Left renal cortex interstitium (tissue), 4 donors: ENCODE data around the gene MAML1. TPM values are rescaled to one million over a fixed set of nuclear protein-coding genes. Genes with fewer than 3 reads are reported as not detected.

Source experiments
- DNase-seq, 4 donors: peaks; one replicate each; pipeline ENCODE4 v3.0.0-alpha.2; 2013; ENCODE audit warnings: low read depth in 4 of 4, low spot score in 2 of 4, missing footprints in 1 of 4
- polyA plus RNA-seq, 4 donors: library from polyadenylated mRNA; unstranded; fragments of 120-200 nt; gene quantifications; one replicate each; pipeline ENCODE4 v1.2.1, GENCODE V29; 2013; ENCODE audit not compliant: insufficient read length in 4 of 4

Gene MAML1
- polyA plus RNA-seq, 4 donors, result 35.7 to 55.3 (median 42.8) TPM

DNA sequence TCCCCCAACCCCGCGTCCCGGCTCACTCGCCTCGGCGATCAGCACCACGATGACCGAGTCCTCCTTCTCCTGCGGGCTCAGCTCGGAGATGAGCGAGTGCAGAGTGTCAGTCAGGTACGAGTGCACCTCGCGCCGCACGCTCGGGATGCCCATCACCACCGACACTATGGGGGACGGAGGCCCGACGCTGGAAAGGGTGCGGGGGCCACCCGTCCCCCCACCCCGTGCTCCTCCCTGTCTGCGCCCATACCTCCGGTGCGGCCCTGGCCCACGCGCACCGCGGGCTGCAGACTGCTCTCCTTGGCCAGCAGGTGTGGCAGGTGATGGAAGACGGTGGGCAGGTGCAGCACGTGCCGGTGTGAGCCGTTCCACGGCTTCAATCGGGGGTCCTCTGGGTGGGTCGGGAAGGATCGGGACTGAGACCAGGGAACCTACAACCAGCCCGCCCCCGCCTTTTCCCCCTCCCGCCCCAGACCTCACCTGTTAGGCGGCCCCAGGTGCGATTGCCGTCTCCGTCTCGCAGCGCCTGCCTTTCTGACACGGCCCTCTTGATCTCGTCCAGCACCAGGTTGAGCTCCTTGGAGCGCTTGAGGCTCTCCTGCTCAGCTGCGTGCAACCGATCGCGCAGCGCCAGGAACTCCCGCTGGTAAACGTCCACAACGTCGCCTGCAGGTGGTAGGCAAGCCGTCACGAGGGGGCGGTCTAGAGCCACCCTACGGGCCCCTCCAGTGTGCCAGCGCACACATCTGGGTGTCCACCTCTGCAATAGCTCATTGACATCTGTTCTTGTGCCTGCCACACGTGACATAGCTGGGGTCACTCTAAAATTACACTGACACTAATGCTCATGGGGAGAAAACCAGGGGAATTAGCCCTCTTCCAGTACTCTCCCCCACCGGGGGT, 68.9 kb downstream of the MAML1 start:
- no peak for DNase-seq

DNA sequence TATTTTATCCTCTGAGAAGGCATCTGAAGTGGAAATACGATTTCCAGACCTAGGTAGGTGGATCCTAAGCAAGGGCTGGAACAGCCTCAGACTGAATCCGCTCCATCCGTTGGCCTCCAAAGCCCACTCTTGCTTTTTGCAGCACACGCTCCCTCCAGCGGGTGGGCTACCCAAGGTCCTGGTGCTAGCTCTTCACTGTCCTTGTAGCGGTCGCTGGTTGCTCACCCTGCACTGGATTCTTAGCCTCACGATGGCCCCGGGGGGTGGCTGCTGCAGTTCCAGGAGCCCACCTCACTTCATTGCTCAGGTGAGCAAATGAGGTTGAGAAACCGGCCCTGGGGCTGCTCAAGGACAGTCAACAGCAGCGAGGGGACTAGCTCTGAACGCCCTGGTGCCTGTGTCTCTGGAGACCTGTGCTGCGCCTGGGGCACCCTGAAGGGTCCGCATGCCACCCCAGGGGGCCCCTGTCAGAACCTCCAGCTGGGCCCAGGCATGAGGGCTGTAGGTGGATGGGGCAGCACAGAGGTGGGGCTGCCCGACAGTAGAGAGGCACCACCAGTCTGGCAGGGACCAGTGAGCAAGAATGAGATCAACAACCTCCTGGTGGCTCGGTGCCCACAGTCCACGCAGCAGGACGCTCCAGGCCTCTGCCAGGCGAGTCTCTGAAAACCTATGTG, 69.7 kb downstream of the MAML1 start:
- DNase-seq, result no peak

DNA sequence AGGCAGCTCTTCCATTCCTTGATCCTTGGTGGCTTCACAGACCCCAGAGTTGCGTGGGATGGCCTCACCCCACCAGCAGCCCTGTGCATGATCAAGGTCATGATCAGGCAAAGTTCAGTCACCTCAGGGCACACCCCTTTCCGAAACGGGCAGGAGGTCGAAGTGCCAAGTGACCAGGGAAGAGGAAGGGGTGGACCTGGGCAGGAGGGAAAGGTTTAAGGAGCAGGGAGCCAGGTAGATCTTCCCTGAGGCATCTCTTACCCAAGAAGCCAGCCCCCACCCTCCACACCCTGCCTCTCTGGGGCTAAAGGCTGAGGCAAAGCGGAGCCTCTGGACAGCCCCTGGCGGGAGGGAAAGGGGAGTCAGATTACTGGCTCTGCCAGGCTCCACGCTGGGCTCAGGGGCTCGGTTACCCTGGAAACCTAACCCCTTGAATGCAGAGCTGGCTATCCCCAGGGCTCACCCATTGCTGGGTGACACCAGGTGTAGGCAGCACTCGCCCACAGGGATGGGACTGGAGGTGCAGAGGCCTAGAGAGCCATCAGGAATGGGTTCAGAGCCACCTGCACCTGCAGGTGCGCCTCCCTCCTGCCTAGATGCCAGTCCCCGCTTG, 70.4 kb downstream of the MAML1 start:
- DNase-seq, result no peak

DNA sequence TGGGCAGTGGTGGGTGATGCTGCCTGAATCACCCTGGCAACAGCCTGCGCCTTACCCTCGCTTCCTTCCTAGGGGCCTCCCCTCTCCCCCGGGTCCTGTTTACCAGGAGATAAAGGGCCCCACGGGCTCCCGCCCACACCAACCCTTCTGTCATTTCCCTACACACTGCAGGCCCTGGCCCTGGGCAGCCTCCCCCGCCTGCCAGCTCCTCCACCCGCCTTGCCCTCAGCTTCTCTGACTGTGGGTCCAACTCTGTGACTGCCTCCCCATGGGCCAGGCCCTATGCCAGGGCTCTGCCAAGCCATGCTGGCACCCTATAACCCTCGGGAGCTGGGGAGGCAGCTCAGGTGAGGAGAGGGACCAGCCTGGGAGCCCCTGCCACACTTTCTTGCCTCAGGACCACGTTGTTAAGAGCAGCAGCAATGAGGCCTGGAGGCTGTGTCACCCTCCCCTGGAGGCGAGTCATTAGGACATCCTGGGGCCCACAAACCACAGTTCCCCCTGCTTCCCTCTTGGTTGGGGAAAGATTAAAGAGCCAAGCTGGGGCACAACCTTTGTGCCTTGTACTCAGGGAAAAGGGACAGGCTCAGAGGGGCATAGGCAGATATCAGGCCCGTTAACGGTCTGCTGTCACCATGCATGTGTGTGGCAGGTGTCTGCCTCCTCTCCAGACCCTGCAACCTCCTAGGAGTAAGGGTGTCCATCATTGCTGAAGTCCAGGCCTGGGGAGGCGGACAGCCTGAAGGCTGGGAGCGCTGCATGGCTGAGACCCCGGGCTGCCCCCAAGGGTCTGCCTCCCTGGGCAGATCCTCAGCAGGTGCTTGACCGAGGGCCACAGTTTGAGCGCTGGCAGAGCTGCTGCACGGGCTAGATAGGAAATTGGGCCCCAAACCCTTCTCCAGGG, 71.3 kb downstream of the MAML1 start:
- no peak for DNase-seq

DNA sequence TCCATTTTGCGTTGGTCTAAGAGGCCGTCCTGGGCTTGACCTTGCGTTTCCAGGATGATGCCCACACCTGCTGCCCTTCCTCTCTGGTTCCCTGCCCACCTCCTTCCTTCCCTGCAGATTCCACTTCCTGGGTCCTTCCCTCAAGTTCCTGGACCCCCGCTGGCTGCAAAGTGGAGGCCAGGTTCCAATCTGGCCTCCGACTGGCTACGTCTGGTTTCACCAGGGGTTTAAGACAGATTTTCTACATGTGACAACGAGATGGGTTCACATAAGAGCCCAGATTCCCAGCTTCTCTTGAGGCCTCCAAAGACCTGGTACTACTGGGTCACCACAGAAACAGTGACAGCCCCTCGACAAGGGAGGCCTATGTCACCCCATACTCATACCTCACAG, 71.9 kb downstream of the MAML1 start:
- no peak for DNase-seq

DNA sequence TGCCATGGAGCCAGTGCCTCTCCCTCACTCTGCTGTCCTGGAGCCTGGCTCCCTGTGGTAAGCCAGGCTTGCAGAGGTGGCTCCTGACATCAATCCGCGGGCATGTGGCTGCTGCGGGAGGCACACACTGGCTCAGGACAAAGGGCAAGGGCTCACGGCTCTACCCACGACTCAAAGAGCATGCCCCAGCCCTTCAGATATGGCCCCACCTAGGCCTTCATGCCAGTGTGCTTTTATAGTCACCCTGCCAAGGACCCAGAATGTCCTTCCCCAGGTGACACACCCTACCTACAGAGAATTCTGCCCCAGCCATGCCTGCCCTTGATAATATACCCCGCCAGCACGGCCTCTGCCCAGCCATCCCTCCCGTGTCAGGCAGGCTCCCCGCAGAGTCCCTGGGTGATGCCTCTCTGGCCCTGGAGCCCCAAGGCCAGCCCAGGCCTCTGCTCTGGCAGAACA, 72.5 kb downstream of the MAML1 start:
- DNase-seq, result no peak

DNA sequence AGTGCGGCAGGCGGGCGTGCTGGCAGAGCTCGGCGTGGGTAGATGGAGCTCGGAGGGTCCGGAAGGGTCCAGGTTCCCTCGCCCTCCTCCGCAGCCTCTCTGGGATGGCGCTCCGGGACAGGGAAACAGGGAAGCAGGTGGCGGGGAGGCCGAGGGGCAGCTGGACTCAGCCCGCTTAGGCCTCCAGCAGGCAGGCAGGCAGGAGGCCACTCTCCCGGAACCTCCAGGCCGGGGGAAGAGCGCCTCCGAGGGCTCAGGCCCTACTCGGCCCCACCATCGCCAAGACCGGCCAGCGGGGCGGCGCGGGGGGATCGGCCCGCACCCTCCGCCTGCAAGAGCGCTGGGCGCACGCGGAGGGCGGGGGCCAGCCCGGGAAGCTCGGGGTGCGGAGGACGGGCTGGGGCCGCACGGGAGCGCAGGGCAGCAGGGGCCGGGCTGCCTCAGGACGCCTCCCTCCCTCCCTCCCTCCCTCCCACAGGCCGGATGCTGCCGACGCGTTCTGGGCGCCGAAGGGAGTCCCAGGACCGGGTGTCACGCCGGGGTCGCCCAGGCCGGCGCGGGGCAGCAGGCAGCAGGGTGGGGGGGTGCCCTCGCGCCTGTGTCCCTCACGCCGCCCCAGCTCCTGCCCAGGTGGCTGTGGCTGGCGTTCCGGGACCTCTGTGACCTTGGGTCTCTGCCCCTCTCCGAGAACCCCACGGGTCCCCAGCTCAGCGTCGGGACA, 73.1 kb downstream of the MAML1 start:
- DNase-seq, result no peak

DNA sequence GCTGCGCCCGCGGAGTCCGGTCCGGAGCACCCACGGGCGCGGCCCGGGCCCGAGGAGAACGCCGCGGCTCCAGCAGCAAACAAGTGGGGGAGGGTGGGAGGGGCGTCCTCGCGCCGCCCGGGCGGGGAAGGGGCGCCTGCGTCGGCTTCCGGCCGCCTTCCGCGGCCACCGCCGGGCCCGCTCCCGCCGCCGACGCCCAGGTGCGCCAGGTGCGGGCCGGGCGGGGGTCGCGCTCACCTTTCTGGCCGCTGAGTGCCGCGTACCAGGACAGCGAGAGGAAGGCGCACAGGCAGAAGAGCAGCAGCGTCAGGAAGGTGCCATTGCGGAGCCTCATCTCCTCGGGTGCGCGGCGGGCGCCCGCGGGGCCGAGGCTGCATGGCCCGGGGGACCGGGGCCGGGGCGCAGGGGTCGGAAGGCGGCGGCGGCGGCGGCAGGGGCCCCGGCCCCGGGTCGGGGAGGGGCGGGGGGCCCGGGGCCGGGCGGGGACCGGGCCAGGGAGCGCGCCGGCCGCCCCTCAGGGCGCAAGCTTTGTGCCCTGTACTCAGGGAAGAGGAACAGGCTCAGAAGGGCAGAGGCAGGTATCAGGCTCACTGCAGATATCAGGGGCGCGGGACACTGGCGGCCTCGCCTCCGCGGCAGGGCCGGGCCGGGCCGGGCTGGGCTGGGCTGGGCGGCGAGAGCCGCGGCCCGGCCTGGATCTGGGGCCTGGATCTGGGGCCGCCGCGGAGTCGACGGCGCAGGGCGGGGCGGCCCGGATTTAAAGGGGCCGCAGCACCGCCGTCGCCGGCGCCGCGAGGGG, 73.8 kb downstream of the MAML1 start, which contains the start of gene MGAT4B:
MGAT4B (minus strand) TSS at position 617 of the 799 bp plus-strand sequence; CDS start at position 334, 283 bp downstream.
- no peak for DNase-seq

DNA sequence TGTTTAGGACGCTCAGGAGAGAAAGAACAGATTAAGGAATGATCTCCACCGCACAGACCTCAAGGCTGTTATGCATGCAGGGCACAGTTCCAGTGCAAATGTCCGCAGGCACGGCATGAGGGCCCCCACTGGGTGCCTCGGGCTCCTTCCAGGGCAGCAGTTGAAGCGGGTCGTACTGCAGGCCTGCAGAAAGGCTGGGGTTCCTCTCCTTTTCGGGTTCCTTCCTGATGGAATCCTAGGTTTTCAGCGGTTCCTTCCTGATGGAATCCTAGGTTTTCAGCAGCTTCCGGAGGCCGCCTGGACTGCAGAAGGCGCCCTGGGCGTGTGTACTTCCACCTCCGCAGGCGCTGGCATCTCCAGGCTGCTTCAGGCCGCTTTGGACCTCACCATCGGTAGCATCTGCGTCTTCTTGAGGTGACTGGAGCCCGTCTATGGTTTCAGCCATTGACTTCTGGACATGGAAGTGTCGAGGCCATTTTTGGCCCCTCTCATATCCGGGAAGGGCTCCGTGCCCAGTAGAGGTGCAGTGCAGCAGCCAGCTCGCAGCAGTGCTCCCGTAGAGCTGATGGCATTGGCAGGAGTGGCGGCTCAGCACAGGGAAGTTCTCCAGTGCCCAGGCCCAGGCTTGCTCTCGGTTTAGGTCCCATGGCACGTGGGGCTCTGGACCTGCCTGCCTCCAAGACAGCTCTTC, 79.7 kb downstream of the MAML1 start:
- DNase-seq, result no peak

DNA sequence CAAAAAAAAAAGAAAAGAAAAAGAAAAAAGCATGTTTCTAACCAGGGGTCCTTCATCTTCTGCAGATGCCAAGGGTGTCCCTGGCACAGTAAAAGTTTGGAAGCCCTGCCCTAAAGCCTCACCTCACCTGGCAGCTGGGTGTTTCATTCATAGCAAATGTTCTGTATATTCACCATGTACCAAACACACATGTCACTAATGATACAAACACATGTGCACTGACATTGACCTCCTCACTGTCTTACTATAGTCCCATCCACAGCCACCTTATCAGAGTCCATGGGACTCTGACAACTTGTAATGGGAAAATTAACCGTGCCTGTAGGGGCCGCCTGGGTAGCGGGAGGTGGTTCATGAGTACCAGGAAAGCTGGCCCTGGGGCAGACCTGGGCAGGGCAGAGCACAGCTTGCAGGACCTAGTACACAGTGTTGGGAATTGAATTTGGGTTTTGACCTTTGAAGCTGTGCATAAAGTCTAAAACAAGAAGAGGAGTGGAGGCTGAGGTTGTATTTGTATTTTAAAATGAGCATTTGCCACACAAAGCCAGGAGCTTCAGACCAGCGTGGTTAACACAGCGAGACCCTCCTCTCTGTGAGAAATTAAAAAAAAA, 80.5 kb downstream of the MAML1 start:
- no peak for DNase-seq

DNA sequence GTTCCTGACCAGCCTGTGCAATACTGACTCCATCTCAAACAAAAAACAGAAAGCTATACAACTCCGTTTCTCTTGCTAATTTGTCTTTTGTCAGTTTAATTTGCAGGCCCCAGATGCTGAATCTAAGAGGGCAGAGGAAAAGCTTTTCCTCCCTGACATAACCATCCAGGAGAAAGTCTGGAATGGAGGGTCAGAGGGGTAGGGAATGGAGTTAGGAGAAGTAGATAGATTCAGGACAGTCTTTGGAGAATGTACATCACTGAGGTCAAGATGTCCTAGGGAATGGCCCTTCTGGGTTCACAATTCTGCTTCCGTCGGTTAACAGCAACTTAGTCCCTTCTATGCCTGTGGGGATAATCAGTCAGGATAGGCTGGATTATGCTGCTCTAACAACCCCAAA, 81.5 kb downstream of the MAML1 start:
- DNase-seq, result no peak

DNA sequence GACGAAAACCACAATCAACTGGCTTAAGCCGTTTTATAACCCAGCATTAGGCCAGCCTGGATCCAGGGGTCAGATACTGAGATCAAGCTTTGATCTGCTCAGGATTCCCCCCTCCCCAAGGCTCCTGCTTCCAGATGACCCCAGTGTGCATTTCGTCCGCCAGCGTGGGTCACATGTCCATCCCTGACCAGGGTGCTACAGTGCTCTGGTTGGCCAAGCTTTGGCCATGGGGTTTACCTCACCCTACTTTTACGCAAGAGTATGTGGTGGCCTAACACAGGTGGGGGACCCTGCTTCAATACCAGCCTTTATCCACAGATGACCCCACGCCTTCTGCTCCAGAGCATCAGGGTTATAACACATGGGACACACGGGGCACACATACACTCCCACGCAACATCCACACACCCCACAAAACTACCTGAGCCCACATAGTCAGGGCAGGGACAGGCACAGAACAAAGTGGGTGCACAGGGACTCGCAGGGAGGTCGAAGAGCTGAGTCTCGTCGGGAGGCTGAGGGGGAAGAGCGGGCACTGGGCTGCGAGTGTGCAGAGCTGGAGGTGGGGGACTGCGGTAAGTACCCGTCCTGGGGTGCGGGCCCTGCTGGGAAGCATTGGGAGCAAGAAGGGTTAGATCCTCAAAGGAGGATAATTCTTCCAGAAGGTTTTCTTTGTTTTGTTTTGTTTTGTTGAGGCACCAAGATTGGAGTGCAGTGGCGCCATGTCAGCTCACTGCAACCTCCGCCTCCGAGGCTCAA, 83.0 kb downstream of the MAML1 start:
- no peak for DNase-seq

DNA sequence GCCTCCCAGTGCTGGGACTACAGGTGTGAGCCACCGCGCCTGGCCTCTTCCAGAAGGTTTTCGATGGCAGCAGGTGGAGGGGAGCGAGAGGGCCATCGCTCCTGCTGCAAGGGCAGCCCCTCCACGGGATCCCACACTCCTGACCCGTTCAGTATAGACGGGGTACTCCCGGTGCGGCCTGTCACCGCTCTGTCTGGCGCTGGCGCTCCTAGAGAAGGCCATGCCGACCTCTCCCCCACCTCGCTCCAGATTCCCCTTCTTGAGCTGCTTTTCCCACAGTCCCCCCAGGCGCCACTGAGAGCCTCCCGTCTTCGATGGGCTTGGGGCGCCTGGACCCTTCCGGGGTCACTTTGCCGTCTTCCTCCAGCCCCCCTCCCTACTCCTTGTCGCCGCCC, 83.8 kb downstream of the MAML1 start:
- DNase-seq, result no peak

DNA sequence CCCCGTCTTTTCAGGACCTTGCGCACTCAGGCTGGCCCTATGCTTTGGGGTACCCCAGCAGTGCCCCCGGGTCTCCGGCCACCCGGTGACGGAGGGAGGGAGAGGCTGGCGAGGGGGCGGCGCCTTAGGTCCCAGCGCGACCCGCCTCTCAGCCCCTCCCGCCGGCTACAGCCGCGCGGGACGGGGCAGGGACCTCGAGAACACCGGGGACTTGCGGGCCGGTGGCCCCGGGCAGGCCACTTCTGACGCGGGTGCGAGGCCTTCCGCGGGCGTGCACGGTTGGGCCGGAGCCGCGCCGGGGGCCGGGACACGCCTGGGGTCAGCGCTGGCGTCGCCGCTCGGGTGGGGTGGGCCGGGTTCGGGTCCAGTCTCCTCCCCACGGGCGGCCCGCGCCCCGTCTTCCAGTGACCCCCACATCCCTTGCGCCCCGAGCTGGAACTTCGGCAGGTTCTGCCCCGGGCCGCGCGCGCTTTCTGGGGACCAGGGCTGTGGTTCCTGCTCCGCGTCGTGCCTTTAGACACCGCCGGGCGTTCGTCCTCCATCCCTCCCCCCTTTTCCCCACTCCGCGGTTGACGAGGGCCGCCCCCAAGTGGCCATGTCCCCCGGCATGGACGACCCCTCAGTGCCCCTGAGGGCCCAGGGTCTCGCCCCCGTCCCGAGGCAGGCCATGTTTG, 84.3 kb downstream of the MAML1 start:
- no peak for DNase-seq

DNA sequence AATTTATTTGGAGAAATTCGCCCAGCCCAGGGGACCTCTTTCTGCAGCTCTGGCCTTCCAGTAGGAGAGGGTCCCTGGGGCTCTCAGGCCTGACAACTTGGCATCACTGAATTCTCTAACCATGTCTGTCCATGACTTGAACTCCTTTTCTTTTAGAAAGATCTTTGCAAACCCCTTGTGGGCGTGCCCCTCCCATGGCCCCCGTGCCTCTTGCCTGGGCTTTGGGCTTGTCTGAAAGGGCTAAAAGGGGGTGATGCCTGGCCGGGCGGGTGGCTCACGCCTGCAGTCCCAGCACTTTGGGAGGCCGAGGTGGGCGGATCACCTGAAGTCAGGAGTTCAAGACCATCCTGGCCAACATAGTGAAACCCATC, 84.8 kb downstream of the MAML1 start:
- no peak for DNase-seq

DNA sequence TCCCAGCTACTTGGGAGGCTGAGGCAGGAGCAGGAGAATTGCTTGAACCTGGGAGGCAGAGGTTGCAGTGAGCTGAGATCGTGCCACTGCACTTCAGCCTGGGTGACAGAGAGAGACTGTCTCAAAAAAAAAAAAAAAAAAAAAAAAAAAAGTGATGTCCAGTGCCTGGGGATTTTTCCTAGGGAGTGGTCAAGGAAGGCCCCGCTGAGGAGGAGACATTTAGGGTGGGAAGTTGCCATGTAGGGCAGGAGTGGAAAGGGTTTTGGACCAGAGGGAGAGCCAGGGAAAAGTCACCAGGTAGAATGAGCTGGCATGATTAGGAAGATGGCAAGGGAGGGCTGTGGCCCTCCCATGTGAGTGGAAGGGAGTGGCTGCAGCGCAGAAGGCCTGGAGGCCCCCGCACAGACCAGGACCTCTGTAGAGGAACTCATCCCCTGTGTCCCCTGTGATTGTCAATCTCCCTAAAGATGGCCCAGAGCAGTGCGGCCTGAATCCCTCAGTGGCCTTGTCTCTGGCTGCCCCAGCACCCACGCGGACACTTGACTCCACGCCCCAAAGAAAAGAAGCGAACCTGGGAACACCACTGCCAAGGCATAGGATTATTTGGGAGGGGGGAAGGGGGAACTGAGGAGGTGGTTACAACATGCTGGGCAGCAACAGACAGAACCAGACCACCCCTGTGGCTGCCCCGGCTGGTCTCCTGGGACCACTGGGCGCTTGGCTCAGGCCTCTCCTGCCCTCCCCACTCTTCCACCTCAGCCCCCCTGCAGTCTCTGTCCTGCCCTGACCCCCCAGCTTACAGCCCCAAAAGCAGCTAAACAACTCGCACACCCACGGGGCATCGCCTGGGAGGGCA, 85.5 kb downstream of the MAML1 start:
- no peak for DNase-seq
